ENCODE data around the gene LDLR. TPM values are rescaled to one million over a fixed set of nuclear protein-coding genes. Genes with fewer than 3 reads are reported as not detected.

The LDLR gene
- 104 and 135 TPM in 2 replicates for total RNA-seq

DNA sequence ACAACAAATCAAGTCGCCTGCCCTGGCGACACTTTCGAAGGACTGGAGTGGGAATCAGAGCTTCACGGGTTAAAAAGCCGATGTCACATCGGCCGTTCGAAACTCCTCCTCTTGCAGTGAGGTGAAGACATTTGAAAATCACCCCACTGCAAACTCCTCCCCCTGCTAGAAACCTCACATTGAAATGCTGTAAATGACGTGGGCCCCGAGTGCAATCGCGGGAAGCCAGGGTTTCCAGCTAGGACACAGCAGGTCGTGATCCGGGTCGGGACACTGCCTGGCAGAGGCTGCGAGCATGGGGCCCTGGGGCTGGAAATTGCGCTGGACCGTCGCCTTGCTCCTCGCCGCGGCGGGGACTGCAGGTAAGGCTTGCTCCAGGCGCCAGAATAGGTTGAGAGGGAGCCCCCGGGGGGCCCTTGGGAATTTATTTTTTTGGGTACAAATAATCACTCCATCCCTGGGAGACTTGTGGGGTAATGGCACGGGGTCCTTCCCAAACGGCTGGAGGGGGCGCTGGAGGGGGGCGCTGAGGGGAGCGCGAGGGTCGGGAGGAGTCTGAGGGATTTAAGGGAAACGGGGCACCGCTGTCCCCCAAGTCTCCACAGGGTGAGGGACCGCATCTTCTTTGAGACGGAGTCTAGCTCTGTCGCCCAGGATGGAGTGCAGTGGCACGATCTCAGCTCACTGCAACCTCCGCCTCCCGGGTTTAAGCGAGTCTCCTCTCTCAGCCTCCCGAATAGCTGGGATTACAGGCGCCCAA lies at the start of gene LDLR:
Gene LDLR, plus strand, starts transcription at position 210 of the 760 bp plus-strand sequence. Its CDS starts 86 bp downstream, at position 296.
- Histone ChIP-seq H3K36me3 (ENCODE audit: control insufficient read depth, insufficient read depth, low read length) (peaks cover 2% of the 10 kb centered on the region), H3K4me3 (ENCODE audit: low read depth, low read length) (peak within 1 kb of the TSS; percentile 86), H3K27me3 (ENCODE audit: control insufficient read depth, insufficient read depth, low read length) (no peaks in the 10 kb centered on the region)
- TF ChIP-seq, protein P1, sequence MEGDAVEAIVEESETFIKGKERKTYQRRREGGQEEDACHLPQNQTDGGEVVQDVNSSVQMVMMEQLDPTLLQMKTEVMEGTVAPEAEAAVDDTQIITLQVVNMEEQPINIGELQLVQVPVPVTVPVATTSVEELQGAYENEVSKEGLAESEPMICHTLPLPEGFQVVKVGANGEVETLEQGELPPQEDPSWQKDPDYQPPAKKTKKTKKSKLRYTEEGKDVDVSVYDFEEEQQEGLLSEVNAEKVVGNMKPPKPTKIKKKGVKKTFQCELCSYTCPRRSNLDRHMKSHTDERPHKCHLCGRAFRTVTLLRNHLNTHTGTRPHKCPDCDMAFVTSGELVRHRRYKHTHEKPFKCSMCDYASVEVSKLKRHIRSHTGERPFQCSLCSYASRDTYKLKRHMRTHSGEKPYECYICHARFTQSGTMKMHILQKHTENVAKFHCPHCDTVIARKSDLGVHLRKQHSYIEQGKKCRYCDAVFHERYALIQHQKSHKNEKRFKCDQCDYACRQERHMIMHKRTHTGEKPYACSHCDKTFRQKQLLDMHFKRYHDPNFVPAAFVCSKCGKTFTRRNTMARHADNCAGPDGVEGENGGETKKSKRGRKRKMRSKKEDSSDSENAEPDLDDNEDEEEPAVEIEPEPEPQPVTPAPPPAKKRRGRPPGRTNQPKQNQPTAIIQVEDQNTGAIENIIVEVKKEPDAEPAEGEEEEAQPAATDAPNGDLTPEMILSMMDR (IDR thresholded peaks at IDR 0.05; ENCODE audit: insufficient read depth, low read length, poor library complexity, severe bottlenecking), result no peak
- peak; percentile 84 for DNase-seq (ENCODE audit: low read depth)

DNA sequence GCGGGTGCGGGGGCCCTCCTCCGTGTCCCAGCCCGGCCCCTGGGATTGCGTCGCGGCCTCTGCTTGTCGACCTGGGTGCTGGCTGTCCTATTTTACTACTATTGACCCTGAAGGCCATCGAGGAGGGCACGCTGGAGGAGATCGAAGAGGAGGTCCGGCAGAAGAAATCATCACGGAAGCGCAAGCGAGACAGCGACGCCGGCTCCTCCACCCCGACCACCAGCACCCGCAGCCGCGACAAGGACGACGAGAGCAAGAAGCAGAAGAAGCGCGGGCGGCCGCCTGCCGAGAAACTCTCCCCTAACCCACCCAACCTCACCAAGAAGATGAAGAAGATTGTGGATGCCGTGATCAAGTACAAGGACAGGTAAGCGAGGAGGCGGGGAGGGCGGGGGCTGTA lies 48.1 kb upstream of the LDLR start:
- DNase-seq (ENCODE audit: low read depth), result no peak
- TF ChIP-seq, protein P1 (IDR thresholded peaks at IDR 0.05; ENCODE audit: insufficient read depth, low read length, poor library complexity, severe bottlenecking), result no peak
- no peaks in the 10 kb centered on the region for H3K27me3 ChIP-seq (ENCODE audit: control insufficient read depth, insufficient read depth, low read length)
- H3K4me3 ChIP-seq (ENCODE audit: low read depth, low read length), result no peak overlapping the region
- H3K36me3 ChIP-seq (ENCODE audit: control insufficient read depth, insufficient read depth, low read length), result peaks cover 3% of the 10 kb centered on the region

DNA sequence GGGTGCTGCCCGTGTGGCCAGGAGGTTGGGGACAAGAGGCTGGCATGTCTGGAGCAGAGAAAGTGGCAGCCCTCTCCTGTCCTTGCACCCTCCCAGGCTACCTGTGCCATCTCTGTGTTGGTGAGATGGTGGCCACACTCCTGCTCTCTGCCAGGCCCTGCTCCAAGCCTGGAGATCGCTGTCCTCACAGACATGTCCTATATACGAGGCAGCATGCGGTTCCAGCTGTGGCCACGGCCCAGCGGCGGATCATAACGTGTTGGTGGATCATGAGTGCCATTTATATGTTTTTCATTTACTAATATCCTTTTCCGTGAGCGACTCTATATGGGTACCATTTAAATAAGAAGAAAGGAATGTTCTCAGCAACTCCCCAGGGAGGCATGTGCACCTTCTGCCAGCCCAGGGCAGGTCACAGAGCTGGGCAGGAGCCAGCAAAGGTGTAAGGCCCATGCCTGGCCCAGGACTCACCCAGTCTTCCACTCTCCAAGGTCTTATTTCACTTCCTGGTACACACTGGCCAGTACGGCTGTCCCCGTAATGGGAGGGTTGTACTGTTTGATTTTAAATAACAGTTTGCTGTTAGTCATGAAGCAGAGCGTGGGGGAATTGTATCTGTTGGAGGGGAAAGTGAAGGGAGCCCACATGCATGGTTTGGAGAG lies 47.2 kb upstream of the LDLR start:
- H3K4me3 ChIP-seq (ENCODE audit: low read depth, low read length), result no peak overlapping the region
- TF ChIP-seq, protein P1 (IDR thresholded peaks at IDR 0.05; ENCODE audit: insufficient read depth, low read length, poor library complexity, severe bottlenecking), result no peak
- H3K27me3 ChIP-seq (ENCODE audit: control insufficient read depth, insufficient read depth, low read length), result no peaks in the 10 kb centered on the region
- H3K36me3 ChIP-seq (ENCODE audit: control insufficient read depth, insufficient read depth, low read length), result peaks cover 3% of the 10 kb centered on the region
- DNase-seq (ENCODE audit: low read depth), result no peak

DNA sequence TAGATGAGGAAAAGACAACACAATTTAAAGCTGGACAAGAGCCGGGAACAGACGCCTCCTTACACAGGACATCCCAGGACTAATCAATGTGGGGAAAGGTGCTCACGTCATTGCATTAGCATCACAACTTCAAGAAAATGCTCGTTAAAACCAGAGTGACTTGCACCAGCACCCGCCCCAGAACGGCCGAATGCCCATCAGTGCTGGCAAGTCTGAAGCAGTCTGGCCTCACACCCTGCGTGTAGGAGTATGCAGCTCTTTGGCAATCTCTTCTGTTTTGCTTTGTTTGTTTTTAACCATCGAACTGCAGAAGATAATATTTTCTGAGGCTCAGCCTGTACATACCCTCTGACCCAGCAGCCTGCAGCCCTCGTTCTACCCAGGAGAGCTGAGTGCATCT lies 44.8 kb upstream of the LDLR start:
- peaks cover 3% of the 10 kb centered on the region for H3K36me3 ChIP-seq (ENCODE audit: control insufficient read depth, insufficient read depth, low read length)
- DNase-seq (ENCODE audit: low read depth), result no peak

DNA sequence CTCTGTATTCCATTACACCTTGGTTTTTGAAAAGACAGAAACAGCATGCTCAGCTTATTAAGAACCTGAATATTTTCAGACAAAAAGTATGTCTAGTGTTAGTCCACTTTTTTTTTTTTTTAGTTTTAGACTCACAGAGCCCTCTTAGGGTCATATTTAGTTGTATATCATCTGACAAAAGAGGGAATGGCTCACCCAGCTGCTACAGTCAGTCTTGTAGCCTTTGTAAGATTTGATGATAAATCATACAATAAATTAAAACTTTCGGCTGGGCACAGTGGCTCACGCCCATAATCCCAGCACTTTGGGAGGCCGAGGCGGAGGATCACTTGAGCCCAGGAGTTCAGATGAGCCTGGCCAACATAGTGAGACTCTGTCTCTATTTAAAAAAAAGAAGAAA lies 43.7 kb upstream of the LDLR start:
- H3K4me3 ChIP-seq (ENCODE audit: low read depth, low read length), result no peak overlapping the region
- no peak for DNase-seq (ENCODE audit: low read depth)
- H3K27me3 ChIP-seq (ENCODE audit: control insufficient read depth, insufficient read depth, low read length), result no peaks in the 10 kb centered on the region
- TF ChIP-seq, protein P1 (IDR thresholded peaks at IDR 0.05; ENCODE audit: insufficient read depth, low read length, poor library complexity, severe bottlenecking), result no peak
- H3K36me3 ChIP-seq (ENCODE audit: control insufficient read depth, insufficient read depth, low read length), result peaks cover 3% of the 10 kb centered on the region

More for the DNA sequence above, 44.8 kb upstream of the LDLR start:
- Histone ChIP-seq H3K27me3 (ENCODE audit: control insufficient read depth, insufficient read depth, low read length) (no peaks in the 10 kb centered on the region), H3K4me3 (ENCODE audit: low read depth, low read length) (no peak overlapping the region)
- TF ChIP-seq, protein P1 (IDR thresholded peaks at IDR 0.05; ENCODE audit: insufficient read depth, low read length, poor library complexity, severe bottlenecking), result no peak

Data from kidney epithelial cell (primary cell).